Heart right ventricle (tissue), 16 donors: ENCODE data around the gene SLC22A23. TPM values are rescaled to one million over a fixed set of nuclear protein-coding genes. Genes with fewer than 3 reads are reported as not detected.

ENCODE experiments used
- ATAC-seq, 8 donors: fragments of 200-7000 bp; cut with Tn5 transposase; one replicate each; pipeline ENCODE4 v1.9.1; 2020; ENCODE audit warnings: mild to moderate bottlenecking in 8 of 8, moderate library complexity in 8 of 8, moderate number of reproducible peaks in 1 of 8
- DNase-seq, 2 donors: peaks; one replicate each; pipeline ENCODE4 v3.0.0-alpha.2; 2020
- H3K27ac ChIP-seq, 10 donors: fragments of 200-600 bp; sonication (generic) in 2 of 10; one replicate each; pipeline versions ENCODE4 v1.5.0 to v1.8.0; 2020 to 2022; ENCODE audit warnings: mild to moderate bottlenecking in 3 of 10
- H3K27me3 ChIP-seq, 7 donors: fragments of 200-600 bp; one replicate each; pipeline ENCODE4 v1.8.0; 2021 to 2022; ENCODE audit warnings: mild to moderate bottlenecking in 2 of 7
- H3K36me3 ChIP-seq, 9 donors: fragments of 200-600 bp; sonication (generic) in 1 of 9; one replicate each; pipeline versions ENCODE4 v1.5.0 to v1.8.0; 2020 to 2022; ENCODE audit warnings: mild to moderate bottlenecking in 2 of 9
- H3K4me1 ChIP-seq, 9 donors: fragments of 200-600 bp; sonication (generic) in 1 of 9; one replicate each; pipeline versions ENCODE4 v1.5.0 to v1.8.0; 2020 to 2022; ENCODE audit warnings: mild to moderate bottlenecking in 4 of 9
- H3K4me3 ChIP-seq, 10 donors: fragments of 200-600 bp; sonication (generic) in 2 of 10; one replicate each; pipeline versions ENCODE4 v1.5.0 to v1.8.0; 2020 to 2022; ENCODE audit warnings: mild to moderate bottlenecking in 7 of 10, moderate library complexity in 2 of 10
- H3K9me3 ChIP-seq, 11 donors: fragments of 200-600 bp in 10 of 11; sonication (generic) in 2 of 11; one replicate each; pipeline versions ENCODE4 v1.5.0 to v1.8.0; 2013 to 2022; ENCODE audit warnings: mild to moderate bottlenecking in 2 of 11, control low read depth in 1 of 11, moderate library complexity in 1 of 11
- WGBS, 2 donors: extraction: QIAGEN DNeasy Blood & Tissue Kit; methylation state at CpG; one replicate each; pipeline ENCODE4 v1.1.7; 2013; ENCODE audit warnings: inconsistent platforms in 1 of 2; 5-methylcytosine and 5-hydroxymethylcytosine counted together
- intact Hi-C, 10 donors: fragments of 100-400 bp; cut with DNase I; formaldehyde crosslinking; loops; one replicate each; pipeline versions ENCODE4 v1.11.1 to v1.14.2; 2022
- polyA plus RNA-seq, 2 donors: library from polyadenylated mRNA; stranded (reverse); fragments of 200-250 nt; gene quantifications; one replicate each; pipeline ENCODE4 v1.2.3, GENCODE V29; 2013
- total RNA-seq, 10 donors: library from RNA; stranded (reverse); fragmentation: NEBNext Ultra II Directional in 3 of 10; extraction: Animal tissue kit (Norgen Biotek cat#: 25700) in 3 of 10; gene quantifications; one replicate each; pipeline versions ENCODE4 v1.2.1 to v1.2.4, GENCODE V29; 2021 to 2023
- TF ChIP-seq, protein P1 (sequence below), 9 donors: fragments of 200-600 bp; sonication (generic) in 2 of 9; IDR thresholded peaks; one replicate each; pipeline versions ENCODE4 v1.5.0 to v1.8.0; 2021 to 2022; ENCODE audit warnings: antibody characterized with exemption in 9 of 9, mild to moderate bottlenecking in 5 of 9, moderate library complexity in 1 of 9
- donor health status: Arrhythmogenic right ventricular cardiomyopathy.
- donor health status: ischemic (EF 13 %, LVEDD 7.1; RV severe dilation, severe dysfunction).
- donor health status: healthy with polysubstance abuse.
- donor health status: DM: no; HTN: yes; CAD: no.
- donor health status: DM: no; HTN: no; CAD: no.
- donor health status: ischemic (EF 25% LVEDD 6.9; RV normal size, moderate dysfunction).
- donor health status: ischemic (EF 25% LVEDD 5.7; RV mildly dilated, moderate dysfunction).
- donor health status: healthy.
- donor health status: DM: yes; HTN: yes; CAD: no.
- donor health status: Ischemic cardiomyopathy.
- donor health status: ischemic (EF 35%, LVEDD 5.7; RV mildly dilated, moderate dysfunction).
- donor health status: nonischemic (EF 11% LVEDD 7.7; RV severe dilation, severe dysfunction).
- donor health status: DM: yes; HTN: yes; CAD: no.
- donor health status: PGD.
- donor health status: ischemic (EF 29% LVEDD 5.4; RV normal size, mild dysfunction).
- donor health status: nonischemic (EF 23%, LVEDD 6.1; RV moderate dilation, normal function).

SLC22A23 gene
- total and polyA plus RNA-seq, 12 donors, result 1.9 to 7.8 (median 5.1) TPM

DNA sequence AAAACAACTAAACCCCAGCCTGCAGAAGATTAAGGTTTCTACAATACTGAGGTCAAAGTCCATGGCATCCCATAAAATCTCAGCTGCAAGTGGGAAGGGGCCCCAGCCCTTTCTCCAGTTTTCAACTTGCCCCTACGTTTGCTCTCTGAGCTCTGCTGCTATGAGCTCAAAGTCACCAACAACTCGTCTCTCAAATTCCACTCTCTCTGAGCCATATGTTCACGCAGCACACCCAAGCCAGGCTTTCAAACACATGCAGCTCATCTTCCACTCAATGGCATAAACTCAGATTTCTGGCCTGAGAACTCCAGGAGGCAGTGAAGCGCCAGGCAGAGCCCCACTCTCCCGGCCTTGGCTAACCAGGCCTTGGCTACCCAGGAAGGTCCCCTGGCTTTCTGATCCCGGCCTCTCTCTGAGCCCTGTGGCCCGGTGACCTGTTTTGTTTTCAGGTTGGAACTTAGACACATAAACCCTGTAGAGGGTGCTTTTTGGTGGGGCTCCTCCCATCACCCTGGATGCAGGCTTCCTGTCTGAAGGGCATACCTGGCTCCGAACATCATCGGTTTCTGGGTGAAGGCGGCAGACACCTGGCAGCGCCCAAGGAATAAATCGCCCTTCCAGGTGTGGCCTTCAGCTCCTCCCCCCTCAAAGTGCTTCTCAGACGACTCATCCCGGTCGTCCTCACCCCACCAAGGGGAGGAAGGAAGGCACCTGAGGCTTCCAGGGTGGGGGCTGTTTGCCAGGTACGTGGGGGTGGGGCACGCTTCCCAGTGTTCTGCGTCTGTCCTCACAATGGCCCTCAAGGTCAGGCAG lies 12.4 kb downstream of the SLC22A23 start:
- Histone ChIP-seq H3K4me1 (no peaks in the 10 kb centered on the region), H3K27ac (no peak overlapping the region), H3K4me3 (no peak overlapping the region), H3K27me3 (no peaks in the 10 kb centered on the region), H3K9me3 (no peaks in the 10 kb centered on the region), H3K36me3 (no peaks in the 10 kb centered on the region)
- 89 to 92% methylated on average over 18 of the region's 18 CpGs for WGBS, 2 donors
- ATAC-seq (no peak), DNase-seq (no peak)
- TF ChIP-seq, protein P1, sequence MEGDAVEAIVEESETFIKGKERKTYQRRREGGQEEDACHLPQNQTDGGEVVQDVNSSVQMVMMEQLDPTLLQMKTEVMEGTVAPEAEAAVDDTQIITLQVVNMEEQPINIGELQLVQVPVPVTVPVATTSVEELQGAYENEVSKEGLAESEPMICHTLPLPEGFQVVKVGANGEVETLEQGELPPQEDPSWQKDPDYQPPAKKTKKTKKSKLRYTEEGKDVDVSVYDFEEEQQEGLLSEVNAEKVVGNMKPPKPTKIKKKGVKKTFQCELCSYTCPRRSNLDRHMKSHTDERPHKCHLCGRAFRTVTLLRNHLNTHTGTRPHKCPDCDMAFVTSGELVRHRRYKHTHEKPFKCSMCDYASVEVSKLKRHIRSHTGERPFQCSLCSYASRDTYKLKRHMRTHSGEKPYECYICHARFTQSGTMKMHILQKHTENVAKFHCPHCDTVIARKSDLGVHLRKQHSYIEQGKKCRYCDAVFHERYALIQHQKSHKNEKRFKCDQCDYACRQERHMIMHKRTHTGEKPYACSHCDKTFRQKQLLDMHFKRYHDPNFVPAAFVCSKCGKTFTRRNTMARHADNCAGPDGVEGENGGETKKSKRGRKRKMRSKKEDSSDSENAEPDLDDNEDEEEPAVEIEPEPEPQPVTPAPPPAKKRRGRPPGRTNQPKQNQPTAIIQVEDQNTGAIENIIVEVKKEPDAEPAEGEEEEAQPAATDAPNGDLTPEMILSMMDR (IDR thresholded peaks at IDR 0.05), result no peak
- intact Hi-C loops, result no loop called here

DNA sequence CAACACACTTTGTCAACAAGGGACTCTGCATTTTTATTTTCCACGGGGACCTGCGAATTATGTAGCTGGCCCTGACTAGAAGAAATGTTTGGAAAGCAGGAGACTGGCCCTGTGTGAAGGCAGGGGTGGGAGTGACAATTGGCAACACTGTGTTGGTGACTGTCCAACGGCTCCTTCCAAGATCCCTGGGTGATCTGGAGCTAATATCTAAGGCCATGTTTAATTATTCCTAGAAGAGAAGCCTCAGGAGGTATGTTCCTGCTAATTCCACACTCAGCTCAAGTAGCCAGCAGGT lies 13.7 kb downstream of the SLC22A23 start:
- intact Hi-C loops, result no loop called here
- no peaks in the 10 kb centered on the region for H3K9me3 ChIP-seq
- no peak overlapping the region for H3K27ac ChIP-seq
- no peak overlapping the region for H3K4me3 ChIP-seq
- WGBS, 2 donors, result 50 to 56% methylated on average over 3 of the region's 3 CpGs
- TF ChIP-seq, protein P1 (IDR thresholded peaks at IDR 0.05), result no peak
- DNase-seq (no peak), ATAC-seq (no peak)
- peaks cover 0 to 11% (median 0%) of the 10 kb centered on the region in 9 donors for H3K4me1 ChIP-seq
- no peaks in the 10 kb centered on the region for H3K36me3 ChIP-seq
- no peaks in the 10 kb centered on the region for H3K27me3 ChIP-seq

GRCh38 chr6:3442431-3443220 lies 14.2 kb downstream of the SLC22A23 start:
- no peak overlapping the region for H3K27ac ChIP-seq
- TF ChIP-seq, protein P1 (IDR thresholded peaks at IDR 0.05), result no peak
- H3K9me3 ChIP-seq, result no peaks in the 10 kb centered on the region
- ATAC-seq (no peak), DNase-seq (no peak)
- H3K36me3 ChIP-seq, result no peaks in the 10 kb centered on the region
- no peaks in the 10 kb centered on the region for H3K27me3 ChIP-seq
- no peak overlapping the region for H3K4me3 ChIP-seq
- H3K4me1 ChIP-seq, result peaks cover 0 to 15% (median 0%) of the 10 kb centered on the region in 9 donors
- 82 to 83% methylated on average over 8 of the region's 8 CpGs for WGBS, 2 donors
- intact Hi-C loops, result no loop called here

DNA sequence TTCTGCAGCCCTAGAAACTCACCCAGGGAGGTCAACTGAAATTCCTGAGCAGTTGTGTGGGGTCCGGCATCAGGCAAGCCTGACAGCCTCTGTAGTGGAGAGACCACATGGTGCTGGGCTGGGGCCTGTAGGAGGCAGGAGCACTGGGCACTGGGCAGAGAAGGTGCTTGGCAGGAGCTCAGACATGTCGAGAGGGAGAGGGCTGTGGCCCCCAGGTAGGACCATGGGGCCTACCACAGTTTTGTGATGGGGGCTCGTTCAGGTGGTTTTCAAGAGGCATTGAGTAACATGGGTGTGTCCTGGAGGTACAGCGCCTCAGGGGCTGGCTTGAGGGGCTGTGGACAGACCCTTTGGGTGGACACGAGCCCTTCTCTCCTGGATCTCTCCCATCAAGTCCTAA lies 15.9 kb downstream of the SLC22A23 start:
- 96 to 97% methylated on average over 5 of the region's 5 CpGs for WGBS, 2 donors
- TF ChIP-seq, protein P1 (IDR thresholded peaks at IDR 0.05), result no peak
- no peak for DNase-seq
- no peak overlapping the region for H3K27ac ChIP-seq
- intact Hi-C loops, result no loop called here
- no peaks in the 10 kb centered on the region for H3K9me3 ChIP-seq
- no peak overlapping the region for H3K4me3 ChIP-seq
- ATAC-seq, result no peak
- no peaks in the 10 kb centered on the region for H3K27me3 ChIP-seq
- H3K4me1 ChIP-seq, result peaks cover 0 to 15% (median 0%) of the 10 kb centered on the region in 9 donors
- H3K36me3 ChIP-seq, result no peaks in the 10 kb centered on the region
